ENCODE measurements around the gene PIGU. TPM values are rescaled to one million over a fixed set of nuclear protein-coding genes. Genes with fewer than 3 reads are reported as not detected.
"Not testable (repeated sequence)": the region's sequence is repeated elsewhere in the genome, so short reads cannot be mapped to it uniquely, and the experiment has no call there.

The PIGU gene, protein sequence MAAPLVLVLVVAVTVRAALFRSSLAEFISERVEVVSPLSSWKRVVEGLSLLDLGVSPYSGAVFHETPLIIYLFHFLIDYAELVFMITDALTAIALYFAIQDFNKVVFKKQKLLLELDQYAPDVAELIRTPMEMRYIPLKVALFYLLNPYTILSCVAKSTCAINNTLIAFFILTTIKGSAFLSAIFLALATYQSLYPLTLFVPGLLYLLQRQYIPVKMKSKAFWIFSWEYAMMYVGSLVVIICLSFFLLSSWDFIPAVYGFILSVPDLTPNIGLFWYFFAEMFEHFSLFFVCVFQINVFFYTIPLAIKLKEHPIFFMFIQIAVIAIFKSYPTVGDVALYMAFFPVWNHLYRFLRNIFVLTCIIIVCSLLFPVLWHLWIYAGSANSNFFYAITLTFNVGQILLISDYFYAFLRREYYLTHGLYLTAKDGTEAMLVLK
- total RNA-seq, result 10.9 TPM
- long read RNA-seq, transcript PIGU-201 (12 exons, 1,632 nt), result major isoform, 21 of 26 reads
- long read RNA-seq, partial matches to known transcripts, result 1 of 26 reads
- long read RNA-seq, other reads (novel, unspliced or antisense), result 4 of 26 reads

DNA sequence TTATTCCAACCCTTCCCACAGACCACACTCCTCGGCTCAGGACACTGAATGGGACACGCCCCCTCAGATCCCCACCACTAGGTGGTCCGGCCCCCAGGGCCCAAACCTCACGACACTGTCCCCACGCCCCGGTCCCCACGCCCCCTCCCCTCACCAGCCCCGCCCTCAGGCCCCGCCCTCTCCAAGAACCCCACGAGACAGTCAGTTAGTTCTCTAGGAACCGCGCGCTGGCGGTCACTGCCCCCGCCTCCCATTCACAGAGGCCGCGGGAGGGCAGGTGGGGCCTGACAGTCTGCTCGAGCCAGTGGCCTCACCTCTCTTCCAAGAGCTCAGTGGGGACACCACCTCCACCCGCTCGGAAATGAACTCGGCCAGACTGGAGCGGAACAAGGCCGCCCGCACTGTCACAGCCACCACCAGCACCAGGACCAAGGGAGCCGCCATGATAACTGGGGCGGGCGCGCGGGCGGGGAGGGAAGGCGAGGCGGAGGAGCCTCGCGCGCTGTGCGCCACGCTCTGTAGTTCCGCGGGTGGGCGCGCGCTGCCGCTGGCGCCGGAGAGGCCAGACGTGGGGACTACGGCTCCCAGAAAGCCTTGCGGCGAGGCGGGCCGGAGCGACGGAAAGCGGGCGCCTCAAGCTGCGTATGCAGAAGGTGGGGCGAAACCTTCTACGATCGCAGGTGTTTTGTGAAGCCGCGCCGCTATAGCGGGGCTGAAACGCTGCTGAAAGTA, at the start of gene PIGU:
PIGU (minus strand) TSS at position 451 of the 732 bp plus-strand sequence; CDS start at position 444, 7 bp downstream.
- peak; percentile 100 for ATAC-seq (ENCODE audit: poor library complexity)
- peak; percentile 98 for DNase-seq
- intact Hi-C loops (cut with DNase I), result no loop called here

DNA sequence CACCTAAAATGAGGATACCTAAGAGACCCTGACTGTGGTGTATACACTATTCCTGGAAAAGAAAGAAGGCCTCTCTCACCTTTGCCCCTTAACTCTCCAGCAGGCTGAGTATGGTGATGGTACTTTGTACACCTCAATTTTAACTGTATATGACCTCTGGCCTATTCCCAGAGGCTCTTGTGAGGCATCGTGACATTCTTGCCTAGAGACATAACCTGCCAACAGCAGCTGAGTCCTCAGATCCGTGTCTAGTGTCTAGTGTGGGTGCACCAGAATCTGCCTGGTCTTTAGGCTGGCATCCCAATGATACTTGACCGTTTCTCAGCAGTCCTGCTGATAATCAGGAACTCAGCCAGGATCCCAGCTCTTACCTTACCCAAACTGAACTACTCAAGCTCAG, 47.3 kb upstream of the PIGU start:
- ATAC-seq (ENCODE audit: poor library complexity) (peak; percentile 78), DNase-seq (no peak)
- intact Hi-C loops (cut with DNase I), result no loop called here

DNA sequence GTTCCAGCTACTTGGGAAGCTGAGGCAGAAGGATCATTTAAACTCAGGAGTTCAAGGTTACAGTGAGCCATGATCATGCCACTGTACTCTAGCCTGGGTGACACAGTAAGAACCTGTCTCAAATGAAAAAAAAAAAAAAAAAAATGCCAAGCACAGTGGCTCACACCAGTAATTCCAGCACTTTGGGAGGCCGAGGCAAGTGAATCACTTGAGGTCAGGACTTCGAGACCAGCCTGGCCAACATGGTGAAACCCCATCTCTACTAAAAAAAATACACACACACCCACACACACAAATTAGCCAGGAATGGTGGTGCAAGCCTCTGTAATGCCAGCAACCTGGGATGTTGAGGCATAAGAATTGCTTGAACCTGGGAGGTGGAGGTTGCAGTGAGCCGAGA, 45.7 kb upstream of the PIGU start:
- not testable (repeated sequence) for DNase-seq; ATAC-seq (ENCODE audit: poor library complexity)

DNA sequence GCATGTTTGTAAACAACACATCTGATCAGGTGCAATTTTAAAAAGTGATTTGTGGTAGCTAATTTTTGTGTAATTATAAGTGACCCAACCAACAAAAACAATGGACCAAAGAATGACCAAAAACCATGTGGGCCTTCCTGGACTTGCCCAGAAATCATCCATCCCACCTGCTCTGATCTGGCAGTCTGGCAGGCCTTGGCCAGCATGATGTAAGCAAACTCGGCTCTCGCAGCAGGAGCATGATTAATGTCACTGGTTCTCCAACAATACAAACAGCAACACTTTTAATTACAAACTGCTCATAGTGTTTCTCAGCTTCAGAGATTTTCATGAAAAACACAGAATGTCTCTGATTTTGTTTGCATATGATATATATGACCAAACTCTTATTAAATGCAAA, 43.4 kb upstream of the PIGU start:
- ATAC-seq (ENCODE audit: poor library complexity), result no peak
- no peak for DNase-seq
- intact Hi-C loops (cut with DNase I), result no loop called here

More for the DNA sequence above, 45.7 kb upstream of the PIGU start:
- intact Hi-C loops (cut with DNase I), result not testable (repeated sequence)

DNA sequence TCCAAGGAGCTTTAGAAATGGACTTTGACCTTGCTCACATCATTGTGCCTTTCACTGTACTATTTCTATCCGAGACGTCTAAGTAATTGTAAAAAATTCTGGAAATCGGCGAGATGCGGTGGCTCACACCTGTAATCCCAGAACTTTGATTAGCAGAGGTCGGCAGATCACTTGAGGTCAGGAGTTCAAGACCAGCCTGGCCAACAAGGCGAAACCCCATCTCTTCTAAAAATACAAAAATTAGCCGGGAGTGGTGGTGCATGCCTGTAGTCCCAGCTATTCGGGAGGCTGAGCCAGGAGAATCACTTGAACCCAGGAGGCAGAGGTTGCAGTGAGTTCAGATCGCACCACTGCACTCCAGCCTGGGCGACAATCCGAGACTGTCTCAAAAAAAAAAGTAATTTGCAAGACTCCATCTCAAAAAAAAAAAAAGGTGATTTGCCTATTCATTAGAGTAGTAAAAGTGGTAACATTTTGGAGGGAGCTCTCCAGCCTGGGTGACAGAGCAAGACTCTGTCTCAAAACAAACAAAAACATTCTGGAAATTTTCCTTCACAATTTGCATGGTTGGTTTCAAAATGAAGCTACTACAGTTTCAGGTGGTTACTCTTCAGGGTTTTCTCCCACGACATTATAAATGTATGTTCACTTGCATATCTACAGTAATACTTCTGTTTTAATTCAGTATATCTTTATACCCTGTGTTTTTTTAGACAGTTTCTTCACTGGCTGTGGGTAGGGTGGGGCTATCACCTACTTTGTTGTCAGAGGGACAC, 42.5 kb upstream of the PIGU start:
- intact Hi-C loops (cut with DNase I); DNase-seq; ATAC-seq (ENCODE audit: poor library complexity): not testable (repeated sequence)

DNA sequence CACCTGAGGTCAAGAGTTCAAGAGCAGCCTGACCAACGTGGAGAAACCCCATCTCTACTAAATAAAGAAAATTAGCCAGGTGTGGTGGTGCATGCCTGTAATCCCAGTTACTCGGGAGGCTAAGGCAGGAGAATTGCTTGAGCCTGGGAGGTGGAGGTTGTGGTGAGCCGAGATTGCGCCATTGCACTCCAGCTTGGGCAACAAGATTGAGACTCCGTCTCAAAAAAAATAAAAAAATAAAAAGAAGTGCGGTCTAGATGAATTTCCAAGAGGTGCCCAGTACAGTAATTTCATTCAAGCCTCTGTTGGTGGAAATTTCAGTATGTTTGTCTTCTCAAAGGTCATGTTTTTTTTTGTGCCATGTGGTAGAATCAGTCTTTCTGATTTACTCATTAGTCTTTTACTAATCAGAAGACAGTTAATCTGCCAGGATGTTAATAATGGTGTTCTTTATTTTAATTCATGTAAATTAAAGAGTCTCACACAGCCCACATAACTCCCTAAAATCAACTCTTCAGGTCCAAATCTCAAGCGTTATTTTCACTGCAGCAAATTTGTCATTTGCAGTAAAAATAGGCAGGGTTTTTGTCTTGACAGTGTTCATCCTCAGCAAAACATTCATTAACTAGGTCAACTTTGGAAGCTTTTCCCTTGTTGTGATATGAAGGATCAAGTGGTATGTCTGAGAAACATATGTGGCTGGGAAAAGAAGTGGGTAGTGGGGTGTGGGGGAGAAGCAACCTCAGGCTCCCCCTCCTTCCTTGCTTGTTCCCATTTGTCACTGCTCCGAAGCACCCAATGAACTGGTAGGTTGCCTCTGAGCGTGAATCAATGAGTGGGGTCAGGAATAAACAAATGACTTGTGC, 40.6 kb upstream of the PIGU start:
- DNase-seq (no peak), ATAC-seq (ENCODE audit: poor library complexity) (no peak)
- intact Hi-C loops (cut with DNase I), result no loop called here

DNA sequence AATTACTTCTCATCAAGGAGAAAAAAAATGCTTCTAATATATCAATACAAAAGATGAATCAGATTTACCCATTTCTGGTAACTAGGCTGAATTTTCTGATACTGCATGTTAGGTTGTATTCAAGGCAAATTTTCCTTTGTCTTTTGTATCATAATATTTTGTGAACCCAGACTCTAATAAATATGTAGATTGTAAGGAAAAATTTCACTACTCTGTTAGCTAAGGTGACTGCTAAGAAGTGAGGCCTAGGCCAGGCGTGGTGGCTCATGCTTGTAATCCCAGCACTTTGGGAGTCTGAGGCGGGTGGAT, 40.0 kb upstream of the PIGU start:
- intact Hi-C loops (cut with DNase I), result no loop called here

DNA sequence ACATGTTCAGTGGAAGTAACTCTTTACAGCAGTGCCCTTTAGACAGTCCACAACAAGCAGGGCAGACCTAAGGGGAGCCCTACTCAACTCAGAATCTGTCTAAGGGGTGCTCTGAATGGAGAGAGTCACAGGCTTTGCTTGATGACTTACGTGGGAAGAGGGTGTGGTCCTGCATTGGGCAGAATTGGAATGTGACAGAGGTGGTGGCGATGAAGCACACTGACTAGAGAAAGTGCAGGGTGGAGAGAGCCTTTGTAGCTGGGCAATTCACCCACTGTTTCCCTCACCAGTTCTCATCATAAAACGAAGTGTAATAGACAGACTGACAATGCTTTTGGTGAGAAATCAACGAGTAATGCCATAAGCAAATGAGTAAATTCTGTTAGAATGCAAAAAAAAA, 38.5 kb upstream of the PIGU start:
- DNase-seq (no peak), ATAC-seq (ENCODE audit: poor library complexity) (no peak)
- intact Hi-C loops (cut with DNase I), result no loop called here

More for the DNA sequence above, 40.0 kb upstream of the PIGU start:
- ATAC-seq (ENCODE audit: poor library complexity) (no peak), DNase-seq (no peak)

DNA sequence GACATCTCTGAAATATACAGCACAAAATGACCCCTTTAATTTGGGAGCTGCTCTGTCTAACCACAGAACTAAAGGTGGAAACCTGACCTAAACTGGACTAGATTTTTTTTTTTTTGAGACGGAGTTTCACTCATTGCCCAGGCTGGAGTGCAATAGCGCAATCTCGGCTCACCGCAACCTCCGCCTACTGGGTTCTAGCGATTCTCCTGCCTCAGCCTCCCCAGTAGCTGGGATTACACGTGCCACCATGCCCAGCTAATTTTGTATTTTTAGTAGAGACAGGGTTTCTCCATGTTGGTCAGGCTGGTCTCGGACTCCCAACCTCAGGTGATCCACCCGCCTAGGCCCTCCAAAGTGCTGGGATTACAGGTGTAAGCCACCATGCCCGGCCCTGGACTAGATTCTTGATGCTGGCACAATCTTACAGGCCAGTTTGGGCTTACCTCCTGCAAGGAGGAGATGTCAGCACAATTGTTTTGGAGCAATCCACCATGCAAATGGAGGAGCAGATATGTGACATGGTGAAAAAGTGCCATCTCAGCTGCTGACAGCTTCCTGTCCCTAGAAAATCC, 37.1 kb upstream of the PIGU start:
- ATAC-seq (ENCODE audit: poor library complexity), result not testable (repeated sequence)

DNA sequence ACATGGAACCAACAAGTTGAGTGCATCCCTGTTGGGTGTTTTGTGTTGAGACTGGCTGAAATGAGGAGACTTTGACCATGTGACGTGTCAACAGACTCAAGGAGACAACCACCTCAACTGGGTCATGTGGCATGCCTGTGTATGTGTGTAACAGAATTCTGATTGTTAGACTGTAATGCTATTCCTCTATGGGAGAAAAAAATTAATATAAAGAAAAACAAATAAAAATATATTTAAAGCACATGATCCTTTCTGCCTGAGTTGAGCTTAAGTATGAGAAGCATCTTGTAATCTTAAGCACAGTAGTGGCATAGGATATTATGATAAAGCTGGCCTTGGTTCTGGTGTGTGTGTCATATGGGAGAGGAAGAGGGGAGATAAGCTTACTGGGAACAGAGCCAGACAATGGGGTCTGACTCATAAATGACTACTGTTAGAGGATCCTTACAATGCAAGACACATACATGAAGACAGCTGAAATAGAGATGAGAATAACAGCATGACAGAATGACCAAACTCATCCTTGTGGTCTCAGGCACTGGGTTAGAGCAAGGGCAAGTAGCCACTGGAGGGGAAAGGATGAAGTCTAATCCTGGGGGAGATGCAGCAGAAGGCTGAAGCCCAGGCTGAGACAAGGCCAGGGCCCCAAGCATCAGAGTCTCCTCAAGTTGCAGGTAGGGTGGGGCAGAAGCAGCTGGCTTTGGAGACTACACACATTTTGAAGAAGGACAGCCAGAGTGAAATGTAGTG, 36.5 kb upstream of the PIGU start:
- intact Hi-C loops (cut with DNase I), result no loop called here
- ATAC-seq (ENCODE audit: poor library complexity), result no peak

More for the DNA sequence above, 37.1 kb upstream of the PIGU start:
- intact Hi-C loops (cut with DNase I); DNase-seq: not testable (repeated sequence)

DNA sequence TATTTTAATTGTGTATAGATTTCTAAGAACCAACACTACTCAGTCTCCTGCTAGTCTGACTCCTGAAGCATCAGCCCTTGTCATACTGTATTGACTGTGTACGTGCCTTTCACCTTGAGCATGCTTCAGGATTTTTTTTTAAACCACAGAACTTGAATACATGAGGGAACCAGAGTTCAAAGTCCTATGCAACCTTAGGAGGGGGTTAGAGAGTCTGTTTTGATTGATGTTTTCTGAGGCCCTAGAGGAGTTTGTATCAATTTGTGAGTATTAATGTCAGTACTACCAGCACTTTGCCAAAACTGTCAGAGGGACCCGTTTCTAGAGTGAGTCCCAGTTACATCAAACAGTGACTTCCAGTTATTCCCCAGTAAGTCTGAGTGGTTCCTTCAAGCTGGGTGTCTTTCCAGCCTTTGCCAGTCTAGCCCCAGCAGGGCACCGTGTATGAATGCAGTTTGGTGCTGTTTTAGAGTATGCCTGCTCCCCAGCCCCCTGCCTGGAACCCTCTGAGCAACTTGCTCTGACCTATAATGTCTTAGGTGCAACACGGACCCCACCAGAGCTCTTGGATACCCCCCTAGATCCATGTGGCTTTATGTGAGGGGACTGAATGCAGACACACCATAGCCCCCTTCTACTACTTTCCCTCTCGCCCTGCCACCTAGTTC, 35.8 kb upstream of the PIGU start:
- intact Hi-C loops (cut with DNase I), result no loop called here
- ATAC-seq (ENCODE audit: poor library complexity) (no peak), DNase-seq (no peak)

More for the DNA sequence above, 36.5 kb upstream of the PIGU start:
- no peak for DNase-seq

DNA sequence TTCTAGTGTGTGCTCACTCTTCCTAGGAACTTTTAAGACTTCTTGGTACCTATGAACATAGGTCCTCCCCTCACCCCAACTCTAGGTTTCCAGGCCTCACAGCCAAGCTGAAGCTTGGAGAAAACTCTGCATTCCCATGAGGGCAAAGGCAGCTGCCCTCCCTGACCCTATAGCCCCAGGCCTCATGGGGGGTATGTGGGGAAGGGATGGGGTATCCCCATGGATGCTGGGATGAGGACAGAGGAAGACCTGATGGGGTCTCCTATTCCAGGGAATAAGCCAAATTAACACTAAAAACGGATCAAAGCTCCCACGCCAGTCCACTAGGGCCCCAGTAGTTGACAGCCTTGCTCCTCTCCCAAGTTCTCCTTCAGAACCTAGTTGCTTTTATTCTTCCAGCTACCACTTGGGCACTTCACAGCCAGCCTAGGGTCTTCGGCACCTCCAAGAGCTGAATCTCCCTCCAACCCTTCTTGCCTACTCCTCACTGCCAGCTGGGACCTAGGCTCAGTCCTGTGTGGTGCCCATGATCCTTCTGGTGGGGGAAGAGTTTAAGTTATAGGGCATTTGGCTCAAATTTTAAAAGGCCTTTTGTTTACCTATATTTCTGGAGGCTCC, 35.0 kb upstream of the PIGU start:
- intact Hi-C loops (cut with DNase I), result no loop called here
- DNase-seq, result no peak
- no peak for ATAC-seq (ENCODE audit: poor library complexity)

DNA sequence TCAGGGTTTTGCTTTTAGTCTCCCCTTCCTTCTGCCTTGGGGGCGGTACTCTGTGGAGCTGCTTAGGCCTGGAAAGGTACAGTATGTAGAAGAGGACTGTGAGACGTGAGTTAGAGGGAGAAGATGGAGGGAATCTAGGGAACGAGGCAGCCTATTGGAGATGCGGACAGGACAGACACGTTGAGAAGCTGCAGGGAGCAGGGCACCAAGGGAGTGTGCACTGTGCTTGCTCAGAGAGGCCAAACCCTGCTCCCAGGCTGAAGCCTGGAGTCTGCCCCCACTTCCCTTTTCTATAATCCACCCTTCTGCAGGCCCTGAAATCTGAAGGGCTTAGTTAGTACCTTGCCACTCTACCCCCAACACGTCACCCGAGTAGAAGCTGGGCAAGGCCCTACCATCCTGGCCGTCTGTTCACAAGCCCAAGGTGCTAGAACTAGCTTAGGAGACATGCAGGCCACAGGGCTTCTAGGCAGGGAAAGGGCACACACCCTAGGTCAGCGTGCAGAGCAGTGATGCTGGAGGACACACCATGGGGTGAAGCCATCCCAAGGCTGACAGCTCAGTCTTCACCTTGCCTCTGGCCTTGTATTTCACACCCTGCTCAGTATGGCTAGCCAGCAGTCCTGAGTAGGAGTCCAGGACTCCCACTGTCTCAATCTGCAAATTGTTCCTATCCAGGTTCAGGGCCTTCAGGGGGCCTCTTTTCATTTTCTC, 34.1 kb upstream of the PIGU start:
- intact Hi-C loops (cut with DNase I), result no loop called here
- ATAC-seq (ENCODE audit: poor library complexity), result no peak
- DNase-seq, result no peak

DNA sequence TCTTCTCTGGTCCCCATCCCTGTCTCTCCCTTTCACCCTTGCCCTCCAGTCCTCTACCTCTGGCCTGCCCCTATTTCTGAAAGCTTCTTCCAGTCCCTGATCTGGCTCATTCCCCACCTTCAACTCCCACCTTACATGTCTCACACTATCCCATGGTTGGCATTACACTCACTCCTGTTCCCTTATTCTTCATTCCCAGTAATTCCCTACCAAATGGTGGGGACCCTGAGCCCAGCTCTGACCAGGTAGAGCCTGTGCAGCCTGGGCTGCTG, 33.6 kb upstream of the PIGU start:
- DNase-seq, result no peak
- intact Hi-C loops (cut with DNase I), result no loop called here
- no peak for ATAC-seq (ENCODE audit: poor library complexity)

DNA sequence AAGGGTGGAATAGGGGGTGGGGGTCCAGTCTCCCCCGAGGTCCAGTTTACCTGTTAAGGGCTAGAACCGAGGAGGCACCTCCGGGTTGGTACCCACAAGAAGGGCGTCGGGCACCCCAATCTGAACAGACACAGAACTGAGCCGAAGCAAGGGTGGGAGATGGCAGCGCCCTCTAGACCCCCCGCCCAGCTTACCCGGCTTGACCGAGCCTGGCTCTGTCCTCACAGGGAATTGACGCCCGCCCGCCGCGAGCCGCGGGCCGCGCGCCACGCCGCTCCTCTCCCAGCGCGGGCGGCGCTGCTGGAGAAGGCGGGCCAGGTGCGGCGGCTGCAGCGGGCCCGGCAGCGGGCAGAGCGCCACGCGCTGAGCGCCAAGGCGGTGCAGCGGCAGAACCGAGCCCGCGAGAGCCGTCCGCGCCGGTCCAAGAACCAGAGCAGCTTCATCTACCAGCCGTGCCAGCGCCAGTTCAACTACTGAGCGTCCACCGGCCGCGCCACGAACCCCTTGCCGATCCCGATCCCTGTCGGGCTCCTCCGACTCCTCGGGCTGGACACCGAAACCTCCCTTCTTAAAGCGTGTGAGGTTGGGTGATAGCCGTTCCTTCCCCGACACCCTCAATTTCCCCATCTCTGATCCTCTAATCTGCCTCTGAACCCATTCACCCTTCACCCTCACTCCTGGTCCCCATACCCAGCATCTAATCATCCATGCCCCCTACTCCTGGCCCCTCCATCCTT, 33.1 kb upstream of the PIGU start:
- DNase-seq (peak; percentile 90), ATAC-seq (ENCODE audit: poor library complexity) (peak; percentile 69)
- intact Hi-C loops (cut with DNase I), result no loop called here
